HG03135 (cell line): Measurements from ENCODE around the gene ANKDD1B.

Source experiments
- ATAC-seq: cut with Tn5 transposase; IDR thresholded peaks from one replicate; pipeline ENCODE4 v1.9.1; 2021; ENCODE audit warnings: mild to moderate bottlenecking, moderate library complexity; ENCODE audit not compliant: unreplicated experiment

Gene ANKDD1B

DNA sequence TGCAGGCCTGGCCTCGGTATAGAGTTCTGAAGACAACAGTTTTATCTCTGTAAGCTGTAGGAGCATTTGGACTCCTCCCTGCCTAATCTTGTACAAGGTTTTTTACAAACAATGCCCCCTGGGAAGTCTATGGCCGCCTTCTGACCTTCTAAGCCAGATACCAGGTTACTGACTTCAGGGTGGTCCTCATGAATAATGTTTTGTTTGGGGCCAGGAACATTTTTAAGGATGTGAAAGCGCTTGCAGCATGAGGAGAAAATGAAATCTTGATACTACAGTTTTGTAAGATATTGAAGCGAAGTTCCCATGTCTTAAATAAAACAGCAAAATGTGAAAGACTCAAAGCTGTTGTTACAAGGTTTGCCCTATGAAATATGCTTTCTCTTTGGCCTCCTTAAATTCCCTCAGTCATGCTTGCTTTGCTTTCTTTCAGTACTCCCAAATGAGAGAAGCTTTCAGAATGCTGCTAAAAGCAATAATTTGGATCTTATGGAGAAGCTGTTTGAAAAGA, 5.2 kb downstream of the ANKDD1B start:
- no peak for ATAC-seq

DNA sequence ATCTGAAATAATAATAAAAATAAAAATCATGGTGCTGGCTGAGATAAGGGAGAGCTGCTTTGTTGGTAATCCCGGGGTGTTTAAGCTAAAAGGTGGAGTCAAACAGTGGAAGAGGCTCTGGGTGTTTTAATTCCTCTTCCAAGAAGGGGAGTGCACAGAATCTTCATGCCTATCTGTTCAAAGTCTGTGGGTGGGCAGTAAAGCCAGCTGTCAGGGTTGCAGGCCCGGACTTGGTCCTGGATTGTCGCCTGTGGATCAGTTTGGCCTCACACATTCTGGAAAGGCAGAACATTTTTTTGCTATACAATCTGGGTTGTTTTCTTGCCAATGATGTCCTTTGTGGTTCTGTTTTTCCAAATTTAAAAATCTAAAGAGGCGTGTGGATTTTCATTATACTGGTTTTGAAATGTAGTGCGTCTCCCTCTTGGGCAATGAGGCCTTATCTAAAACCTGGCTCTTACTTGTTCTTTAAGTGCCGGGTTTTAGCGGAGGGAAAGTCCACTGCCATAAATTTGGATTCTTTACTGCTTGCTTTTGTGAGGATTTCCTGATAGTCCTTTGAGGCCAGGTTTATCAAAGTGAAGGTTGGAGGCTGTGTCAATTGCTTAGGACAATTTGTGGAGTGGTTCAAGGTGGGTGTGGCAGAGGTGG, 5.8 kb downstream of the ANKDD1B start:
- no peak for ATAC-seq

DNA sequence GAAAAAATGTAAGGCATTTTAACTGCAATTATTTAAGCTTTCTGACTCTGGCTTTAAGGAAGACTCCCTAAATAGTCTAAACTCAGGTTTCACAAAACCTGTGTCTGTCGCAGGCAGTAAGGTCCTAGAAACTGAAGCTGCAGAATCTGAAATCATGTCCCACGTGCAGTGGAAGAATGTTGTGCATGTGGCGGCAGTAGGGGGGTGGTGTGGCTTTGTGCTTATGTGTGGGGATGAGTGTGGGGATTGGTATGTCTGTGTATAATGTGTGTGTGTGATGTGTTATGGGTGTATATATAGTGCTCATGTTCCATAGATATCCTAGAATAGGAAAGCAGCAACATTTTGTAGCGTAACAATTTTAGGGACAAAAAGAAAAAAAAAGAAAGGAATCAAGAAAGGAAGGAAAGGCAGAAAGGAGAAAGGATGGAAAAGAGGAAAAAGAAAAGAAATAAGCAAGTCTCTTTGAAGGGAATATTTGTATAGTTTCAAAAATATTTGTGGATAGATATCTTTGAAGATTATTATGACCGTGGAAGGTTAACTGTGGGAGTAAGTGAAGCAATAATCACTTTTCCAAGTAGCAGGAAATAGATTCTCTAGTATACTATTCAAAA, 6.6 kb downstream of the ANKDD1B start:
- no peak for ATAC-seq

DNA sequence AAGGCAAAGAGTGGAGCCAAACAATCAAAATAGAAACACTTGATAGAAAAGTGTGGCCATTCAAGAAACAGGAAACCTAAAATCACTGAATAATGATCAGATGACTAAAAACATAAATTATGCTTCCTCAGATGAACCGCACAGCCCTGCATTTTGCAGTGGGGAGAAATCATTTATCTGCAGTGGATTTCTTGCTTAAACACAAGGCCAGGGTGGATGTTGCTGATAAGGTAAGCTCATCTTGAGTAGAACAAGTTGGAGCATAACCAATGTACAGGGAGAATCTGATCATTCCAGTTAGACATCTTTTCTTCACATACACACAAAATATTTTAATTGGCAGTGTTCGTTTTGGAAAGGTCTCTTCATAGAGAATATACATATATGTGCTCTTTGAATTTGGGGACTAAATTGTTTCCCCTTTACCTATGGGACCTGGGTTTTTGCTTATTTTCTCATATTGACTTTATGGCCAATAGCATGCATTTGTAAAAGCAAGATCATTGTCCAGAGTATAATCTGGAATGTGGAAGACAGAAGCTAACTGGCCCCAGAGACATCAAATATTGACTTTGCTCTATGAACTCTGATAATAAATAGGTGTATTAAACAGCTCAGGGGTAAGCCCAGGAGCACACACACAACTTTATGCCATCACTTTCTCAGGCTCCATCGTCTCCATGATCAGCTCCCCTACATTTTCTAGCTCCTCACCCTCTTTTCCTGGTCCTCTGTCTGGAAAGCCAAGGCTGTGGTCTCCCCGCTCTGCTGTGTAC, 9.1 kb downstream of the ANKDD1B start:
- ATAC-seq, result no peak

DNA sequence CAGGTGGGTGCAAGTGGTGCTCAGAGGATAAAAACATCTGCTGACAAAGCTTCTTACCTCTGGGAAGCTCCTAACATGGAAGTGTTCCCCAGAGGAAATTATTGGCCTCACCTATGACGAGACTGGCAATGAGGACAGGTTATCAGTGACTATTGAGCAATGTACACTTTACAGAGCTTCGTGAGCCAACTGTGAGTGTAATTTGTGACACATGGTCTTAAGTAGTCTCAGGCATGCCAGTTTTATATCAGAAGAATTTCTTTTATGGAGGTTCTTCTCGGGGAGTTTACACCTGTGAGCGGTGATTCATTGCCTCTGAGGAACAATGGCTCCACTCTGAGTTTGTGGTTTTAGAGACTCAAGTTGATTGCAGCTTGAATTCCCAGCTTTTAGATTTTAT, 11.3 kb downstream of the ANKDD1B start:
- ATAC-seq, result no peak

DNA sequence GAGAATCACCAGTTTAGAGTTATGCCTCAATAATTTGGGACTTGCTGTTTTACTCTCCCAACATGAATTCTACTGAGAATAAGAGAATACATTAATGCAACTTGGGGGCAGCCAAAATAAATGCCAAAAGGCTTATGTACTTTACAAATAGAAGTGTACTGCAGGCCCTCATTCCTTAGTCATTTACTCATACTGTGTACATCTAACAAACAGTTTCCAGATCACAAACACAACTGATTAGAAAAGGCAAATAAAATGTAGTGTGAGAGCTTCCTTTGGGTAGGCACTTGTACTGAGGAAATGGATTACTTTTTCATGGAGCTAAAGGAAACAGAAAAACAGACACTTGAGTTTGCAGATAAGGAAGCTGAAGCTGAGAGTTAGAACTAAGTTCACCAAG, 12.6 kb downstream of the ANKDD1B start:
- ATAC-seq, result no peak

DNA sequence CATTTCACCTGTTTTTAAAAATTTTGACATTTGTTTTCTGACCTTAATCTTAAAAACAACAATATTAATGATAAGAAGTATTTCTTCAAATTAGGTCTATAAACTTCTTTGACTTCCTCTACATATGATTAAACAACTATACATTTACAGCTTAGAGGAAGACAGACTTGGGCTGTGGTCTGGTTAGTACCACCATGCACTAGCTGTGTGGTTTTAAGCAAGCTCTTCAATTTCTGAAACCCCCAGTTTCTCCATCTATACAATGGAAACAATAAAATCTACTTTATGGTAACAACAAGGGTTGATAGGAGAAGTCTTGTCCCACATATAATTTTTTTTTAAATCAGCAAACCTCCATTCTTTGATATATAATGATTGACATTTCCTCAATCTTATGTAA, 15.7 kb downstream of the ANKDD1B start:
- no peak for ATAC-seq

DNA sequence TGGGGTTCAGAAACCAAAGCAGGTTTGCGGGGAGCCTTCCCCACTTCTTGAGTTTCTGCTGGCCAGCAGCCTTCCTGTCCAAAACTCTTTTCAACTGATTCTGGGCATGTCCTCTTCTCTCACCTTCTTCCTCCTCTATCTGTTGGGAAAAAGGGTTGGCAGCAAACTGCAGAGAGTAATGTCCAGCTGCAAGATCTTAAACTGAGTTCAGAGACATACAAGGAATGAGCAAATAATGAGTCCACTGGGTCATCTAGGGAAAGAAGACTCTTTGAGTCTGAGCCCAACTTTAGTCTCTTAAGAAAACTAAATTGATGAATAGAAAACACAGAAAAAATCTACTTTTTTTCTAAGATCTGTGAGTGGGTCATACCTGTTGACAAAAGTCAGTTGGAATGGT, 16.5 kb downstream of the ANKDD1B start:
- no peak for ATAC-seq

DNA sequence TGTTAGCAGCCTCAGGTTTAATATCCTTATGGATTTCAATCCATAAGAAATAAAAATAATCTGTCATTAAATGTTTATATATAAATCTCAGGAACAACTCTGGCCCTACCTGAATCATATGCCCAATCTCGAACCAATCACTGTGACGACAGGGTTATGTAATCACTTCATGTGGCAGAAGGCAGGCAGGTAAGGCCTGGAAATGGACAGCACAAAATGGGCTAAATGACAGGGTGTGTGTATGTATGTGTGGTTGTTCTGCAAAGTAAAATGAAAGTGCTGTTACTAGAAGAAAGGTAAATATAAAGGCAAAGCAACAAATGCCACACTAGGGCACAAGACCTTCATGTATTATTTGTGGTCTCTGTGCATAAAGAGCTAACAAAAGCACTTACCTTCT, 19.6 kb downstream of the ANKDD1B start:
- no peak for ATAC-seq

DNA sequence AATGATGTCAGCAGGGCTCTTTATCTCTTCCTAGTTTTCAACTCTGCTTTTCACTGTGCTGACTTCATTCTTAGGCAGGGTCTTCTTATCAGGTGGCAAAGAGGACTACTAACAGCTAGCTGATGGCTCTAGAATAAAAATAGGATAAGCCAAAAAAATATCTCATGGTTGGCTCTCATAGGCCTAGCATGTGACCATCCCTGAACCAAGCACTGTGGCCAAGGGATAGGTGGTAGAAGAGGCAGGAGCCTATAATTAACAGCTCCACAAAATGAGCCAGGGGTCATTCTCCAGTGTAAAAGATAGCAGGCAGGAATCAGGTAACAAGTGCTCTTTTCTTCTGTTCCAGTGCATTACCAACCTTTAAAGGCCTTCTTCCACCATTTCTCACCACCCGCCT, 21.1 kb downstream of the ANKDD1B start:
- ATAC-seq, result no peak

DNA sequence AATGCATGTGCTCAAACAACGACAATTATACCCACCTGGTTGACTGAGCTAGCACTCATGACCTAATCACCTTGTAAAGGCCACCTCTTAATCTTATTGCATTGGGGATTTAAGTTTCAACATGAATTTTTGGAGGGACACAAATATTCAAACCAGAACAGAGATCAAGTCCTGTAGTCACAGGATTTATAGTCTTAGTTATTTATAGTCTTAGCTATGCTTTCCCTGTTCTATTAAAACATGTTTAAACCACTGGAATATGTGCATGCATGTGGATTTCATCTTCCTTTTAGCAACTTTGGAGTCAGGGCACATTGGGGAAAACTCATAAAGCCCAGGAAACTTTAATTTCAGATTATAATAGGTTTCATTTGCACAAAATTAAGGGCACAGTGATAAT, 26.7 kb downstream of the ANKDD1B start:
- no peak for ATAC-seq

DNA sequence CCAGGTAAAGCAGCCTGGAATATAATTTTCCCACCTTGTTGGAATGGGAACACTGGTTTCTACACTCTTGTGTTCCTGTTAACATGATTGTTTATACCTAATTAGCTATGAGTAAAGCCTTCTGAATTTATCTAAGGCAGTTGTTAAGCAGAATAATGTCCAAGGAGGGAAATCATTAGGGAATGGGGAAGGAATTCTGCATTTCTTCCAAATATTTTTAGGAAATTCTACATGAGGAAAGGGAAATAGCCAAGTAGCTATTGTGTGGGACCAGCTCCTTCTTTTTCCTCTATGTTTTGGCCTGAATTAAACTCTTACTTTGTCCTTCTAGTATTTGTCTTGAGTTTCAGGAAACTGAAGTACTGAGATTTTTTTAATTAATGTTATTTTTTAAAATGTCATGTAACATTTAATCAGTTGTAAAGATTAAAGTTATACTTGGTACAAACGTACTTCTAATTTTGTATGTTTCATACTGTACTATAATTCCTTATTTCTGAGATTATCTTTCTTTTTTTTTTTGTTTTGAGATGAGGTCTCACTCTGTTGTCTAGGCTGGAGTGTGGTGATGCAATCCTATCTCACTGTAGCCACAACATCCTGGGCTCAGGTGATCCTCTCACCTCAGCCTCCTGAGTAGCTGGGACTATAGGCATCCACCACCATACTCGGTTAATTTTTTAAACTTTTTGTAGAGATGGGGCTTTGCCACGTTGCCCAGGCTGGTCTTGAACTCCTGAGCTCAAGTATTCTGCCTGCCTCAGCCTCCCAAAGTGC, 28.5 kb downstream of the ANKDD1B start:
- no peak for ATAC-seq

DNA sequence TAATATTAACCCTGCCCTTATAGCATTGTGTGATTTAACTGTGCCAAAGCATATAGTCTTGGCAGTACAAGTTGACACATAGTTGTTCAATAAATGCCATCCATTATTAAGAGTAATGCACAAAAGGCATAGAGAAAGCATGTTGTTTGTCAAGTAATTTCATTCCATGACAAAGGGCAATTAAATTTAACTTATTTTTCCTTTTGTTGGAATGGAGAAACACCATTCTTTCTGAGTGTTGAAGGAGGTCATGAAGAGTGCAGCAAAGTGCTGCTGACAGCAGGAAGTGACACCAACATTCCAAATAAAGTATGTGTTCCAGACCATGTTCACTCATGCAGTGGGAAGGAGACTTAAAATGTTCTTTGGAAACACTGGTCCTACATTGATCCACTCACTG, 29.1 kb downstream of the ANKDD1B start:
- ATAC-seq, result no peak

DNA sequence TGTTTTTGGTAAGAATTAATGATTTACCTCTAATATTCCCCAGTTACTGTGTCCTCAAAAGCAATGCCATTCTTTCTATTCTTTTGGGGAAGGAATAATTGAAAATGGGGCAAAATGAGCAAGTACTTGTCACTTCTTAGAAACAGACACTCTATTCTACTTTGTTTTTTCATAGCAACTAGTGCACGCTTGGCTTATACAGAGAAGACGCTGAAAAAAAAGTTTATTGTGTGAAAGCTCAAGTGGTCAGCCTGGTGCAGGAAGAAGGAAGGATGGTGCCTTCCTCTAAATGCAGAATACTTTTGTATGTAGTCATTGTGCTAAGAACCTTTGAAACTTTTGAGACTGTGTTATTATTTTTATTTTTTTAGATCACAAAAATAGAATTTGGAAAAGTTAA, 29.6 kb downstream of the ANKDD1B start:
- ATAC-seq, result no peak

DNA sequence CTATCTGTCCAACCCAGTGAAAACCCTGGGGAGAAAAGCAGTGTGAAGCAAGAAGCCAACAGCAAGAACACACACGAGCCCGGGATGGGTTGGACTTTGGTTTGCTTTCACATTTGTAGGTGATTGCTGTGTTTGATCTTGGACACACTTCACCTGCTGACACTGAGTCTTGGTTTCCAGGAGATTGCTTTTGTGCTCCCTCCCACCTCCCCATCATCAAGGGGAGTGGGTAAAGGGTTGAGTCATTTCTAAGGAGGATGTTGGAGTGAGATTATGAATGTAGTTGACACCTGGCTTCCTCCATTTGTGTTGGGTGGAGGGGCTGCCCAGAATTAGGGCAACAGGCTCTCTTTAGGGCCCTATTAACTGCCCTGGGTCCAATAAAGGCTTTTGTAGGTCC, 37.5 kb downstream of the ANKDD1B start:
- no peak for ATAC-seq

DNA sequence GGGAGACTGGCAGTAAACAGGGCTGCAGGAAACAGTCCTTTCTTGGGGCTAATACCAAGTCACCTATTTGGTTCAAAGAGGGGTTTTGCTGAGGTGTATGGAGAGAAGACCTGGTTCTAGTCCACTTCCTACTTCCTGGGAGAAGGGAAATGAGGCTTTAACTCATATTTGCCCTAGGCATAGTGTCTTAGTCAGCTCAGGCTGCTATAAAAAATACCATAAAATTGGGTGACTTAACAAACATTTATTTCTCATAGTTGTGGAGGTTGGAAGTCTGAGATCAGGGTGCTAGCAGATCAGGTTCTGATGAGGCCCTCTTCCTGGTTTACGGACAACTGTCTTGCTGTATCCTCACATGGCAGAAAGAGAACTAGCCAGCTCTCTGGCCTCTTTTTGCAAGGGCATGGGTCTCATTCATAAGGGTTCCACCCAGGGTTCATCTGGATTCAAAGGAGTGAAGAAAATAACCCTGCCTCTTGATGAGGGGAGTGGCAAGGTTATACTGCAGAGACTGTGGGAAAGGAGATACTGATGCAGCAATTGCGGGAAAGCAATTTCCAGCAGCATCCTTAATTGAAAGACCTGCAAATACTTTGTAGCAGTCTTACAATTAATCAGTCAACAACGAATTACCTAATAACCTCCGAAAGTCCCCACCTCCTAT, 40.5 kb downstream of the ANKDD1B start:
- no peak for ATAC-seq

DNA sequence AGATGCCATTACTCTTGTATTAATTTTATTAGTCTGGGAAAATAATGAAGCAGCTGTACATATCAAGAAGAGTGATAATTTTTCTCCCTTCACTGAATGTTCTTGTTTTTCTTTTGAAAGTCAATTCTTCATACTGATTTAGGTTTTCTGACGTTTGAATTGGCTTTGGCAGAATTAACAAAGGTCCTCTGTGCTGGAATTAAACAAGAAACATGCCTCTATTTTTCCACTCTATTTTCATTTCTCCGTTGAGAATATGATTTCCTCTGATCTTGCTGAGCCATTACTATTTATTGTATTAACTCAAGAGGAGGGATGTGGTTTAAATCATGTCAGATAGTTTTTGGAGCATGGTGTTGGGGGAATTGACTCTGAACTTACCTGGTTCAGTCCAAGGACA, 42.3 kb downstream of the ANKDD1B start:
- ATAC-seq, result no peak

DNA sequence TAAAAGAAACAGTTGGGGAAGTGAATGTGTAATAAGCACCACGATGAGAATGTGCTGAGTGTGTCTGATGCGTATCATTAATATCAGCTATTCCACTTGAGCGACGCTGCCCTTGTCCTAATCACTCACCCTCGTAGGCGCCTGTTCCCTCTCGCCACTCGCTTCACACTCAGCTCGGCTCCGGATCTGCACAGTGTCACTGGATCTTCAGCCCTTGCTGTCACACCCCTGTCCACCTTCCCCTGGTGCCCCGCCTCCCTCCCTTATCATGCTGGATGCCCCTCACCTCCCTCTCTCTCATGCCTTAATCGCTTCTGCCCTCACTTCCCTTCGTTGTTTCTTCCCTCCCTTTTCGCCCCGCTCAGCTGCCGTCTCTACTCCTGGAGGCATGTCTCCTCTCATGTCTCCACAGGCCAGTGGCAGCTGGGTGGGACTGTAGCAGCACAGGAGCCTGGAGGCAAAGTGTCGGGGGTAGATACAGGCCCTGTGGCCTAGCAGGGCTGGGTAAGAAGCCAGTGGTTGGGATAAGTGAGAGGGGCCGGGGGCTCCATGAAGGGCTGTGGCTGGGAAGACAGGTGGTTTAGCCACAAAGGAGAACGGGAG, 43.5 kb downstream of the ANKDD1B start:
- no peak for ATAC-seq

DNA sequence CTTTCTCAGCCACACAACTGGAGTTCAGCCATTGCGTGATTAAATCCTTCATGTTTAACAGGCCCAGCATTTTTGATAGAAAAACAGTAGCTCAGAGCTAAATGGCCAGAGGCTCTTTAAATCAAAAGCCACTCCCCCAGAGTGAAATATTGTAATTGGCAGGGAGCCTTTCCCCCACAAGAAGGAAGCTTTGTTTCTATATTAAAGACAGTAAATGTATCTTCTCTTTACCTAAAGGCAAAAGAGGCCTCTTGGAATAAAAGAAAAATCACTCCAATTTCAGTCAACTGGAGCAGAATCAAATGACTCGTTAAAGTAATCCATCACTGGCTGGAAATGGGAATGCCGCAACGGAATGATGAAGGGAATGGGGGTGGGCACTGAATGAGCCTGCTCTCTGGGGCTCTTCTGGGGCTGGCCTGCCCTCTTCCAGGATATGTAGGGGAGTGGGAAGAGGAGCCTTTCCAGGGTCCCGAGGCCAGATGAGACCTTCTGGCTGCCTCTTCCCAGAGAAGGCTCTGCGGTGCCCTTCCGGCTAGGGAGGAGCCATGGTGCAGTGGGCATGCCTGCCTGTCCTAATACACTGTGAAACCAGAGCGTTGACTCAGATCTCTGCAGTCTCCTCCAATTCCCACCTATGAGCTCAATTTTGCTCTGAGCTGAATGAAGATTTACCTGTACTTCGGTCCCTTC, 45.2 kb downstream of the ANKDD1B start:
- no peak for ATAC-seq
